Activated CD8-positive, alpha-beta T cell treated with anti-CD3 and anti-CD28 coated beads, Interleukin-2, amount 10 ng/mL, durations not matched to agents 7 days and 5 days (primary cell): Measurements from ENCODE around the gene POLA2. TPM values are rescaled to one million over a fixed set of nuclear protein-coding genes. Genes with fewer than 3 reads are reported as not detected.
"Not testable (repeated sequence)": the region's sequence is repeated elsewhere in the genome, so short reads cannot be mapped to it uniquely, and the experiment has no call there.

Experiments used
- ATAC-seq: fragments of 150-1000 bp; cut with Tn5 transposase; one replicate; pipeline ENCODE4 v1.10.0; 2021; ENCODE audit warnings: moderate library complexity
- CTCF ChIA-PET: fragments of 350-600 bp; sonication (Branson Sonifier 250); formaldehyde crosslinking; loops from one replicate; lab custom pipeline; 2021; ENCODE audit warnings: antibody characterized with exemption; lab: Charles Lee
- POLR2A ChIA-PET: fragments of 350-600 bp; sonication (Branson Sonifier 250); formaldehyde crosslinking; loops from one replicate; lab custom pipeline; 2021; ENCODE audit warnings: antibody characterized with exemption; lab: Charles Lee
- DNase-seq: peaks from one replicate; pipeline ENCODE4 v3.0.0-alpha.2; 2020
- H3K27ac Mint-ChIP-seq: one replicate; pipeline ENCODE4 v1.8.0; 2021; ENCODE audit warnings: mild to moderate bottlenecking, mixed read lengths
- H3K27me3 Mint-ChIP-seq: one replicate; pipeline ENCODE4 v1.8.0; 2021; ENCODE audit warnings: low read depth, mixed read lengths
- H3K36me3 Mint-ChIP-seq: one replicate; pipeline ENCODE4 v1.8.0; 2021; ENCODE audit warnings: low read depth, mixed read lengths
- H3K4me1 Mint-ChIP-seq: one replicate; pipeline ENCODE4 v1.8.0; 2021; ENCODE audit warnings: low read depth, mixed read lengths
- H3K4me3 Mint-ChIP-seq: one replicate; pipeline ENCODE4 v1.8.0; 2021; ENCODE audit warnings: mild to moderate bottlenecking, mixed read lengths
- H3K9me3 Mint-ChIP-seq: one replicate; pipeline ENCODE4 v1.8.0; 2022; ENCODE audit warnings: mixed read lengths; ENCODE audit not compliant: insufficient read depth
- total RNA-seq, 2 experiments: library from RNA; stranded (reverse); gene quantifications; one replicate each; pipeline ENCODE4 v1.2.3, GENCODE V29; 2021

POLA2 gene
- total RNA-seq, 2 experiments from 2014 or later, result 63.6 to 76.1 TPM

- no peaks in the 10 kb centered on the region for H3K9me3 Mint-ChIP-seq
- ChIA-PET POLR2A (interaction anchor here (0.7 kb wide), 1 partner anchor 40 kb away, joined by 3 read pairs; no protein-coding TSS in a partner anchor), CTCF (interaction anchor here (12.3 kb wide), 1 partner anchor 10 kb away, joined by 215 read pairs; the partner anchor contains the start of gene DPF2)
- ATAC-seq, result no peak
- DNase-seq, result no peak
- H3K27ac Mint-ChIP-seq, result no peak overlapping the region
- H3K4me1 Mint-ChIP-seq, result peaks cover 4% of the 10 kb centered on the region
- no peaks in the 10 kb centered on the region for H3K36me3 Mint-ChIP-seq
- H3K27me3 Mint-ChIP-seq, result peaks cover 9% of the 10 kb centered on the region
- no peak overlapping the region for H3K4me3 Mint-ChIP-seq
Observed at GRCh38 chr11:65321076-65321475, 59.3 kb downstream of the POLA2 start.

GRCh38 chr11:65321828-65322485 lies 60.2 kb downstream of the POLA2 start:
- H3K27me3 Mint-ChIP-seq, result peaks cover 4% of the 10 kb centered on the region
- POLR2A ChIA-PET, result interaction anchor here (0.8 kb wide), 1 partner anchor 185 kb away, joined by 3 read pairs; no protein-coding TSS in a partner anchor
- CTCF ChIA-PET, result interaction anchor here (12.3 kb wide), 1 partner anchor 9 kb away, joined by 215 read pairs; the partner anchor contains the start of gene DPF2
- no peaks in the 10 kb centered on the region for H3K9me3 Mint-ChIP-seq
- ATAC-seq, result no peak
- DNase-seq, result no peak
- no peaks in the 10 kb centered on the region for H3K4me1 Mint-ChIP-seq
- H3K4me3 Mint-ChIP-seq, result no peak overlapping the region
- no peak overlapping the region for H3K27ac Mint-ChIP-seq
- no peaks in the 10 kb centered on the region for H3K36me3 Mint-ChIP-seq

- DNase-seq (no peak), ATAC-seq (no peak)
- no peak overlapping the region for H3K4me3 Mint-ChIP-seq
- POLR2A ChIA-PET, result no interaction called here
- H3K27me3 Mint-ChIP-seq, result peaks cover 4% of the 10 kb centered on the region
- no peaks in the 10 kb centered on the region for H3K4me1 Mint-ChIP-seq
- H3K27ac Mint-ChIP-seq, result no peak overlapping the region
- H3K9me3 Mint-ChIP-seq, result no peaks in the 10 kb centered on the region
- CTCF ChIA-PET, result interaction anchor here (1.2 kb wide), 1 partner anchor 9 kb away, joined by 4 read pairs; the partner anchor contains the start of gene CDC42EP2
- no peaks in the 10 kb centered on the region for H3K36me3 Mint-ChIP-seq
Observed at GRCh38 chr11:65323813-65324212, 62.1 kb downstream of the POLA2 start.

GRCh38 chr11:65325435-65325834 lies 63.7 kb downstream of the POLA2 start:
- H3K9me3 Mint-ChIP-seq, result no peaks in the 10 kb centered on the region
- no peak overlapping the region for H3K27ac Mint-ChIP-seq
- ChIA-PET POLR2A (no interaction called here), CTCF (no interaction called here)
- DNase-seq, result no peak
- H3K36me3 Mint-ChIP-seq, result no peaks in the 10 kb centered on the region
- peaks cover 4% of the 10 kb centered on the region for H3K27me3 Mint-ChIP-seq
- no peak overlapping the region for H3K4me3 Mint-ChIP-seq
- ATAC-seq, result no peak
- H3K4me1 Mint-ChIP-seq, result peaks cover 9% of the 10 kb centered on the region

- ChIA-PET CTCF (interaction anchor here (9.5 kb wide), 1 partner anchor 11 kb away, joined by 215 read pairs; the partner anchor contains the start of gene CDC42EP2), POLR2A (no interaction called here)
- peaks cover 9% of the 10 kb centered on the region for H3K4me1 Mint-ChIP-seq
- H3K9me3 Mint-ChIP-seq, result no peaks in the 10 kb centered on the region
- no peak for ATAC-seq
- DNase-seq, result no peak
- H3K4me3 Mint-ChIP-seq, result no peak overlapping the region
- peaks cover 4% of the 10 kb centered on the region for H3K27me3 Mint-ChIP-seq
- no peaks in the 10 kb centered on the region for H3K36me3 Mint-ChIP-seq
- no peak overlapping the region for H3K27ac Mint-ChIP-seq
Observed at GRCh38 chr11:65327021-65327420, 65.3 kb downstream of the POLA2 start.

- peaks cover 4% of the 10 kb centered on the region for H3K27me3 Mint-ChIP-seq
- H3K27ac Mint-ChIP-seq, result no peak overlapping the region
- ATAC-seq (no peak), DNase-seq (no peak)
- no peaks in the 10 kb centered on the region for H3K9me3 Mint-ChIP-seq
- CTCF ChIA-PET, result interaction anchor here (0.6 to 9.5 kb wide), 62 partner anchors 9 to 1048 kb away, joined by 3 to 215 read pairs (median 5); partner anchors contain the start of genes CDC42EP2, FAU, MRPL49 and PCNX3
- H3K4me3 Mint-ChIP-seq, result no peak overlapping the region
- peaks cover 11% of the 10 kb centered on the region for H3K4me1 Mint-ChIP-seq
- H3K36me3 Mint-ChIP-seq, result peaks cover 3% of the 10 kb centered on the region
- POLR2A ChIA-PET, result interaction anchor here (0.9 to 2.0 kb wide), 3 partner anchors 9 to 207 kb away, joined by 3 to 5 read pairs (median 4); partner anchors contain the start of genes FAU and MRPL49
Observed at GRCh38 chr11:65329478-65329877, 67.7 kb downstream of the POLA2 start.

- POLR2A ChIA-PET, result interaction anchor here (0.9 to 2.0 kb wide), 3 partner anchors 8 to 208 kb away, joined by 3 to 5 read pairs (median 4); partner anchors contain the start of genes FAU and MRPL49
- DNase-seq, result peak; percentile 92
- H3K9me3 Mint-ChIP-seq, result no peaks in the 10 kb centered on the region
- CTCF ChIA-PET, result interaction anchor here (0.6 to 9.5 kb wide), 62 partner anchors 8 to 482 kb away, joined by 3 to 215 read pairs (median 5); partner anchors contain the start of genes CDC42EP2, FAU, MRPL49 and PCNX3
- peaks cover 7% of the 10 kb centered on the region for H3K36me3 Mint-ChIP-seq
- H3K27ac Mint-ChIP-seq, result no peak overlapping the region
- peaks cover 16% of the 10 kb centered on the region for H3K4me1 Mint-ChIP-seq
- no peak for ATAC-seq
- peaks cover 4% of the 10 kb centered on the region for H3K27me3 Mint-ChIP-seq
- no peak overlapping the region for H3K4me3 Mint-ChIP-seq
Observed at GRCh38 chr11:65329944-65330403, 68.2 kb downstream of the POLA2 start.

- Mint-ChIP-seq H3K27me3 (peaks cover 1% of the 10 kb centered on the region), H3K9me3 (no peaks in the 10 kb centered on the region), H3K27ac (no peak overlapping the region), H3K36me3 (peaks cover 12% of the 10 kb centered on the region), H3K4me1 (peaks cover 22% of the 10 kb centered on the region), H3K4me3 (no peak overlapping the region)
- DNase-seq (no peak), ATAC-seq (no peak)
- ChIA-PET POLR2A (interaction anchor here (1.2 kb wide), 1 partner anchor 8 kb away, joined by 4 read pairs; no protein-coding TSS in a partner anchor), CTCF (interaction anchor here (0.7 to 9.5 kb wide), 51 partner anchors 8 to 483 kb away, joined by 3 to 215 read pairs (median 5); partner anchors contain the start of genes CDC42EP2, FAU, MRPL49 and PCNX3)
Observed at GRCh38 chr11:65330544-65330943, 68.8 kb downstream of the POLA2 start.

GRCh38 chr11:65332591-65332990 lies 70.8 kb downstream of the POLA2 start:
- H3K27me3 Mint-ChIP-seq, H3K27ac Mint-ChIP-seq, H3K4me3 Mint-ChIP-seq, H3K9me3 Mint-ChIP-seq, DNase-seq, ATAC-seq: not testable (repeated sequence)
- ChIA-PET CTCF (interaction anchor here (0.9 to 9.5 kb wide), 5 partner anchors 16 to 107 kb away, joined by 3 to 215 read pairs (median 43); partner anchors contain the start of gene CDC42EP2), POLR2A (interaction anchor here (1.1 to 1.8 kb wide), 5 partner anchors 30 to 175 kb away, joined by 3 to 14 read pairs (median 6); partner anchors contain the start of genes MALAT1 and NEAT1)
- Mint-ChIP-seq H3K4me1 (peaks cover 29% of the 10 kb centered on the region), H3K36me3 (peaks cover 16% of the 10 kb centered on the region)

- Mint-ChIP-seq H3K27me3 (no peaks in the 10 kb centered on the region), H3K4me1 (peaks cover 38% of the 10 kb centered on the region), H3K36me3 (peaks cover 23% of the 10 kb centered on the region), H3K27ac (peak overlapping the region; percentile 84), H3K4me3 (peak overlapping the region; percentile 85), H3K9me3 (no peaks in the 10 kb centered on the region)
- no peak for DNase-seq
- no peak for ATAC-seq
- ChIA-PET CTCF (interaction anchor here (0.7 to 9.5 kb wide), 12 partner anchors 8 to 199 kb away, joined by 3 to 215 read pairs (median 3); partner anchors contain the start of genes CAPN1, CDC42EP2 and POLA2), POLR2A (interaction anchor here (0.6 to 1.8 kb wide), 7 partner anchors 9 to 167 kb away, joined by 3 to 5 read pairs (median 3); partner anchors contain the start of gene POLA2)
Observed at GRCh38 chr11:65334696-65335295, 73.0 kb downstream of the POLA2 start.

GRCh38 chr11:65338676-65339075 lies 76.9 kb downstream of the POLA2 start:
- Mint-ChIP-seq H3K4me1 (peaks cover 34% of the 10 kb centered on the region), H3K27ac (no peak overlapping the region), H3K9me3 (no peaks in the 10 kb centered on the region), H3K36me3 (peaks cover 37% of the 10 kb centered on the region), H3K27me3 (no peaks in the 10 kb centered on the region), H3K4me3 (no peak overlapping the region)
- DNase-seq (no peak), ATAC-seq (no peak)
- POLR2A ChIA-PET, result interaction anchor here (0.9 kb wide), 1 partner anchor 9 kb away, joined by 4 read pairs; no protein-coding TSS in a partner anchor
- CTCF ChIA-PET, result interaction anchor here (1.0 to 2.7 kb wide), 4 partner anchors 9 to 172 kb away, joined by 3 to 14 read pairs (median 6); partner anchors contain the start of gene CDC42EP2
